K562 (cell line): ENCODE results near the gene PAXIP1. TPM values are rescaled to one million over a fixed set of nuclear protein-coding genes. Genes with fewer than 3 reads are reported as not detected.

Source experiments
- ARID1B ChIP-seq: fragments of 450-650 bp; IDR thresholded peaks from 2 replicates; pipeline ENCODE4 v1.6.1; 2016; ENCODE audit warnings: antibody characterized with exemption, mild to moderate bottlenecking, inconsistent platforms
- CEBPB ChIP-seq: fragments of 450-650 bp; IDR thresholded peaks from 2 replicates; pipeline ENCODE4 v1.6.1; 2016; ENCODE audit warnings: missing genetic modification characterization, missing compliant biosample characterization
- HMG20A ChIP-seq: fragments of 450-650 bp; formaldehyde crosslinking; conservative IDR thresholded peaks from 2 replicates; pipeline ENCODE4 v1.4.0; 2020; ENCODE audit warnings: mild to moderate bottlenecking, mixed read lengths
- MCM5 ChIP-seq: fragments of 450-650 bp; IDR thresholded peaks from 2 replicates; pipeline ENCODE4 v1.6.1; 2016; ENCODE audit warnings: low read depth
- MEF2A ChIP-seq: IDR thresholded peaks from 2 replicates; pipeline ENCODE4 v1.6.1; 2011; ENCODE audit warnings: low read depth, mild to moderate bottlenecking, low read length, moderate library complexity; ENCODE audit not compliant: control insufficient read depth
- NFRKB ChIP-seq: fragments of 450-650 bp; IDR thresholded peaks from 2 replicates; pipeline ENCODE4 v1.6.1; 2016; ENCODE audit warnings: low read depth
- PRMT5 ChIP-seq: sonication (generic); formaldehyde crosslinking; IDR thresholded peaks from 2 replicates; pipeline ENCODE4 v1.5.0; 2020; ENCODE audit warnings: missing genetic modification reagents
- RAD51 ChIP-seq: fragments of 450-650 bp; IDR thresholded peaks from 2 replicates; pipeline ENCODE4 v1.7.1; 2016; ENCODE audit warnings: low read depth, mild to moderate bottlenecking, borderline replicate concordance
- SRSF7 ChIP-seq: fragments of 200-400 bp; formaldehyde crosslinking; optimal IDR thresholded peaks from 2 replicates; pipeline ENCODE3; 2017; ENCODE audit warnings: mild to moderate bottlenecking, low read depth, low read length
- TCF3 ChIP-seq: sonication (generic); formaldehyde crosslinking; IDR thresholded peaks from 2 replicates; pipeline ENCODE4 v1.4.0; 2020; ENCODE audit warnings: mild to moderate bottlenecking, missing genetic modification reagents
- TEAD2 ChIP-seq: fragments of 450-650 bp; IDR thresholded peaks from 2 replicates; pipeline ENCODE4 v1.6.1; 2016; ENCODE audit warnings: missing genetic modification characterization, control low read depth, missing compliant biosample characterization
- TRIM28 ChIP-seq: fragments of 450-650 bp; IDR thresholded peaks from 2 replicates; pipeline ENCODE4 v1.6.1; 2017
- ZNF274 ChIP-seq: IDR thresholded peaks from 2 replicates; pipeline ENCODE4 v1.6.1; 2011; ENCODE audit warnings: low read depth, mild to moderate bottlenecking, low read length, moderate library complexity, borderline replicate concordance
- ZNF324 ChIP-seq: fragments of 250-450 bp; sonication (Bioruptor Pico); IDR thresholded peaks from 2 replicates; pipeline ENCODE4 v1.4.0; 2020; ENCODE audit warnings: mild to moderate bottlenecking
- ZNF445 ChIP-seq: fragments of 250-450 bp; sonication (Bioruptor Pico); IDR thresholded peaks from 2 replicates; pipeline ENCODE4 v1.4.0; 2020; ENCODE audit warnings: low read depth, mild to moderate bottlenecking, moderate library complexity
- ZNF668 ChIP-seq: fragments of 250-450 bp; sonication (Bioruptor Pico); IDR thresholded peaks from 2 replicates; pipeline ENCODE4 v1.8.0; 2022; ENCODE audit warnings: mild to moderate bottlenecking, inconsistent platforms
- polyA plus RNA-seq, 8 experiments: library from polyadenylated mRNA; depleted of rRNA in 4 of 8; stranded (reverse) in 5 of 8; unstranded in 3 of 8; fragments of >200 nt; fragmentation: Nextera tagmentation in 2 of 8; fragmentation: Illumina TruSeq in 1 of 8; extraction: Ambion mirVana in 2 of 8; extraction: Trizol in 1 of 8; gene quantifications; 2 replicates each; pipeline versions ENCODE4 v1.2.1 to v1.2.3, GENCODE V29; 2011 to 2014; ENCODE audit warnings: inconsistent platforms in 1 of 8, missing spikeins in 1 of 8
- total RNA-seq, 7 experiments: library from RNA; depleted of rRNA in 6 of 7; stranded (reverse); fragments of >200 nt in 6 of 7; fragmentation: Illumina TruSeq in 2 of 7; extraction: Trizol in 2 of 7; gene quantifications; 2 replicates each; pipeline versions ENCODE4 v1.2.1 to v1.2.3, GENCODE V29; 2011 to 2021; ENCODE audit warnings: low replicate concordance in 1 of 7
- TF ChIP-seq, protein P1 (sequence below): fragments of 200-800 bp; sonication (Bioruptor generic); IDR thresholded peaks from 2 replicates; pipeline ENCODE4 v1.6.1; 2017; ENCODE audit warnings: missing genetic modification characterization, missing compliant biosample characterization
- TF ChIP-seq, protein P2 (sequence below): fragments of 250-450 bp; sonication (Bioruptor Pico); IDR thresholded peaks from 2 replicates; pipeline ENCODE4 v1.5.0; 2021
- TF ChIP-seq, protein P3 (sequence below): sonication (generic); formaldehyde crosslinking; IDR thresholded peaks from 2 replicates; pipeline ENCODE4 v1.9.0; 2022; ENCODE audit warnings: mild to moderate bottlenecking, missing genetic modification reagents
- TF ChIP-seq, protein P4 (sequence below): fragments of 450-650 bp; formaldehyde crosslinking; IDR thresholded peaks from 2 replicates; pipeline ENCODE4 v1.4.0; 2022; ENCODE audit warnings: missing genetic modification characterization
- TF ChIP-seq, protein P5 (sequence below): conservative IDR thresholded peaks from 2 replicates; pipeline ENCODE4 v1.6.1; 2011; ENCODE audit warnings: low read depth, mild to moderate bottlenecking, low read length; ENCODE audit not compliant: control insufficient read depth
- TF ChIP-seq, protein P6 (sequence below), 2 experiments: fragments of 450-650 bp in 1 of 2; IDR thresholded peaks; 2 replicates each; pipeline ENCODE4 v1.6.1; 2011 to 2017; ENCODE audit warnings: low read depth in 2 of 2, antibody characterized with exemption in 1 of 2, borderline replicate concordance in 1 of 2, low read length in 1 of 2, mild to moderate bottlenecking in 1 of 2, mixed read lengths in 1 of 2; ENCODE audit not compliant: control insufficient read depth in 1 of 2

PAXIP1 gene
- total and polyA plus RNA-seq, 9 of the 15 experiments (the other 6 are each of a cell fraction or from before 2014, with no cell fraction given): 9.7 to 37.9 (median 28.4) TPM

DNA sequence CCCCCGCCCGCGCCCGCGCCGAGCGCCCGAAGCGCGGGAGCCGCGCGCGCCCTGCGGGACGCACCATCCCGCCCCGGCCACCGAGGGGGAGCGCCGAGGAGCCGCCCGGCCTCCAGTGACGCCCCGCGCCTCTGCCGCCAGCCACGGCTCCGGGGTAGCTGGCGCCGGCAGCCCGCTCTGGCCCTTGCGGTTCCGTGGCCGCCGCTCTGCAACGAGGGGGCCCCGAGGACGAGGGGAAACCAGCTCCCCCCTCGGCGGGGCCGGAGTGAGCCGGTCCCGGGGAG is at the start of gene PAXIP1 (continued):
- TF ChIP-seq MEF2A (no peak), HMG20A (CRISPR knock-in tag) (no peak), ZNF668 (CRISPR knock-in tag) (no peak), ZNF274 (no peak; the same call in 1 of the 2 replicates), PRMT5 (no peak), CEBPB (no peak), SRSF7 (no peak), MCM5 (no peak), ARID1B (no peak), TCF3 (CRISPR knock-in tag) (no peak), NFRKB (no peak), TRIM28 (no peak), TEAD2 (tag) (no peak), ZNF445 (no peak), ZNF324 (CRISPR knock-in tag) (no peak), RAD51 (no peak)
- TF ChIP-seq, protein P1, sequence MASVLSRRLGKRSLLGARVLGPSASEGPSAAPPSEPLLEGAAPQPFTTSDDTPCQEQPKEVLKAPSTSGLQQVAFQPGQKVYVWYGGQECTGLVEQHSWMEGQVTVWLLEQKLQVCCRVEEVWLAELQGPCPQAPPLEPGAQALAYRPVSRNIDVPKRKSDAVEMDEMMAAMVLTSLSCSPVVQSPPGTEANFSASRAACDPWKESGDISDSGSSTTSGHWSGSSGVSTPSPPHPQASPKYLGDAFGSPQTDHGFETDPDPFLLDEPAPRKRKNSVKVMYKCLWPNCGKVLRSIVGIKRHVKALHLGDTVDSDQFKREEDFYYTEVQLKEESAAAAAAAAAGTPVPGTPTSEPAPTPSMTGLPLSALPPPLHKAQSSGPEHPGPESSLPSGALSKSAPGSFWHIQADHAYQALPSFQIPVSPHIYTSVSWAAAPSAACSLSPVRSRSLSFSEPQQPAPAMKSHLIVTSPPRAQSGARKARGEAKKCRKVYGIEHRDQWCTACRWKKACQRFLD (CRISPR knock-in tag): no peak; the same call in 1 of the 2 replicates
- TF ChIP-seq, protein P2, sequence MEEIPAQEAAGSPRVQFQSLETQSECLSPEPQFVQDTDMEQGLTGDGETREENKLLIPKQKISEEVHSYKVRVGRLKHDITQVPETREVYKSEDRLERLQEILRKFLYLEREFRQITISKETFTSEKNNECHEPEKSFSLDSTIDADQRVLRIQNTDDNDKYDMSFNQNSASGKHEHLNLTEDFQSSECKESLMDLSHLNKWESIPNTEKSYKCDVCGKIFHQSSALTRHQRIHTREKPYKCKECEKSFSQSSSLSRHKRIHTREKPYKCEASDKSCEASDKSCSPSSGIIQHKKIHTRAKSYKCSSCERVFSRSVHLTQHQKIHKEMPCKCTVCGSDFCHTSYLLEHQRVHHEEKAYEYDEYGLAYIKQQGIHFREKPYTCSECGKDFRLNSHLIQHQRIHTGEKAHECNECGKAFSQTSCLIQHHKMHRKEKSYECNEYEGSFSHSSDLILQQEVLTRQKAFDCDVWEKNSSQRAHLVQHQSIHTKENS (CRISPR knock-in tag): no peak
- TF ChIP-seq, protein P3, sequence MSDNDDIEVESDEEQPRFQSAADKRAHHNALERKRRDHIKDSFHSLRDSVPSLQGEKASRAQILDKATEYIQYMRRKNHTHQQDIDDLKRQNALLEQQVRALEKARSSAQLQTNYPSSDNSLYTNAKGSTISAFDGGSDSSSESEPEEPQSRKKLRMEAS (CRISPR knock-in tag): no peak
- TF ChIP-seq, protein P4, sequence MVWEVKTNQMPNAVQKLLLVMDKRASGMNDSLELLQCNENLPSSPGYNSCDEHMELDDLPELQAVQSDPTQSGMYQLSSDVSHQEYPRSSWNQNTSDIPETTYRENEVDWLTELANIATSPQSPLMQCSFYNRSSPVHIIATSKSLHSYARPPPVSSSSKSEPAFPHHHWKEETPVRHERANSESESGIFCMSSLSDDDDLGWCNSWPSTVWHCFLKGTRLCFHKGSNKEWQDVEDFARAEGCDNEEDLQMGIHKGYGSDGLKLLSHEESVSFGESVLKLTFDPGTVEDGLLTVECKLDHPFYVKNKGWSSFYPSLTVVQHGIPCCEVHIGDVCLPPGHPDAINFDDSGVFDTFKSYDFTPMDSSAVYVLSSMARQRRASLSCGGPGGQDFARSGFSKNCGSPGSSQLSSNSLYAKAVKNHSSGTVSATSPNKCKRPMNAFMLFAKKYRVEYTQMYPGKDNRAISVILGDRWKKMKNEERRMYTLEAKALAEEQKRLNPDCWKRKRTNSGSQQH (CRISPR knock-in tag): peak; percentile 10; the same call in 1 of the 2 replicates
- TF ChIP-seq, protein P5, sequence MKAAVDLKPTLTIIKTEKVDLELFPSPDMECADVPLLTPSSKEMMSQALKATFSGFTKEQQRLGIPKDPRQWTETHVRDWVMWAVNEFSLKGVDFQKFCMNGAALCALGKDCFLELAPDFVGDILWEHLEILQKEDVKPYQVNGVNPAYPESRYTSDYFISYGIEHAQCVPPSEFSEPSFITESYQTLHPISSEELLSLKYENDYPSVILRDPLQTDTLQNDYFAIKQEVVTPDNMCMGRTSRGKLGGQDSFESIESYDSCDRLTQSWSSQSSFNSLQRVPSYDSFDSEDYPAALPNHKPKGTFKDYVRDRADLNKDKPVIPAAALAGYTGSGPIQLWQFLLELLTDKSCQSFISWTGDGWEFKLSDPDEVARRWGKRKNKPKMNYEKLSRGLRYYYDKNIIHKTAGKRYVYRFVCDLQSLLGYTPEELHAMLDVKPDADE: no peak
- TF ChIP-seq, protein P6, sequence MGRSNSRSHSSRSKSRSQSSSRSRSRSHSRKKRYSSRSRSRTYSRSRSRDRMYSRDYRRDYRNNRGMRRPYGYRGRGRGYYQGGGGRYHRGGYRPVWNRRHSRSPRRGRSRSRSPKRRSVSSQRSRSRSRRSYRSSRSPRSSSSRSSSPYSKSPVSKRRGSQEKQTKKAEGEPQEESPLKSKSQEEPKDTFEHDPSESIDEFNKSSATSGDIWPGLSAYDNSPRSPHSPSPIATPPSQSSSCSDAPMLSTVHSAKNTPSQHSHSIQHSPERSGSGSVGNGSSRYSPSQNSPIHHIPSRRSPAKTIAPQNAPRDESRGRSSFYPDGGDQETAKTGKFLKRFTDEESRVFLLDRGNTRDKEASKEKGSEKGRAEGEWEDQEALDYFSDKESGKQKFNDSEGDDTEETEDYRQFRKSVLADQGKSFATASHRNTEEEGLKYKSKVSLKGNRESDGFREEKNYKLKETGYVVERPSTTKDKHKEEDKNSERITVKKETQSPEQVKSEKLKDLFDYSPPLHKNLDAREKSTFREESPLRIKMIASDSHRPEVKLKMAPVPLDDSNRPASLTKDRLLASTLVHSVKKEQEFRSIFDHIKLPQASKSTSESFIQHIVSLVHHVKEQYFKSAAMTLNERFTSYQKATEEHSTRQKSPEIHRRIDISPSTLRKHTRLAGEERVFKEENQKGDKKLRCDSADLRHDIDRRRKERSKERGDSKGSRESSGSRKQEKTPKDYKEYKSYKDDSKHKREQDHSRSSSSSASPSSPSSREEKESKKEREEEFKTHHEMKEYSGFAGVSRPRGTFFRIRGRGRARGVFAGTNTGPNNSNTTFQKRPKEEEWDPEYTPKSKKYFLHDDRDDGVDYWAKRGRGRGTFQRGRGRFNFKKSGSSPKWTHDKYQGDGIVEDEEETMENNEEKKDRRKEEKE (IDR thresholded peaks at IDR 0.05; ENCODE audit: borderline replicate concordance in 1 of 2, control insufficient read depth in 1 of 2, low read depth in 2 of 2, low read length in 1 of 2): peak in 1 of 2 experiments; percentile 93; a peak in 2 of 4 replicates
